C4-2B (cell line): ENCODE data around the gene ATP11A.

Experiments used
- H3K27ac ChIP-seq: fragments of 450-650 bp; 2 replicates; pipeline ENCODE4 v1.5.1; 2017
- CTCF ChIP-seq: fragments of 450-650 bp; conservative IDR thresholded peaks from 2 replicates; pipeline ENCODE4 v1.5.1; 2017; ENCODE audit warnings: mild to moderate bottlenecking
- ZFX ChIP-seq: fragments of 450-650 bp; IDR thresholded peaks from 2 replicates; pipeline ENCODE4 v1.6.1; 2017

ATP11A gene

GRCh38 chr13:112819816-112820215, 130.0 kb downstream of the ATP11A start:
- no peak overlapping the region for H3K27ac ChIP-seq

GRCh38 chr13:112820318-112820717, 130.5 kb downstream of the ATP11A start:
- TF ChIP-seq ZFX (no peak), CTCF (no peak)
- H3K27ac ChIP-seq, result no peak overlapping the region

More at GRCh38 chr13:112819816-112820215, 130.0 kb downstream of the ATP11A start:
- TF ChIP-seq ZFX (no peak), CTCF (no peak)

GRCh38 chr13:112821340-112822055, 131.7 kb downstream of the ATP11A start:
- TF ChIP-seq ZFX (no peak), CTCF (no peak)
- no peak overlapping the region for H3K27ac ChIP-seq

GRCh38 chr13:112822851-112823250, 133.0 kb downstream of the ATP11A start:
- TF ChIP-seq ZFX (no peak), CTCF (no peak)
- H3K27ac ChIP-seq, result no peak overlapping the region

GRCh38 chr13:112824429-112824828, 134.6 kb downstream of the ATP11A start:
- TF ChIP-seq ZFX (no peak), CTCF (no peak)
- no peak overlapping the region for H3K27ac ChIP-seq

GRCh38 chr13:112825071-112825470, 135.2 kb downstream of the ATP11A start:
- H3K27ac ChIP-seq, result no peak overlapping the region
- TF ChIP-seq CTCF, result no peak
- no peak for TF ChIP-seq ZFX

- no peak for TF ChIP-seq ZFX
- no peak for TF ChIP-seq CTCF
- H3K27ac ChIP-seq, result no peak overlapping the region
Observed at GRCh38 chr13:112825875-112826274, 136.0 kb downstream of the ATP11A start.
